ENCODE results near the gene ZNF547.

- TF ChIP-seq POLR2AphosphoS5 (IDR thresholded peaks at IDR 0.05; ENCODE audit: low read depth, low read length) = no peak
- no peak for TF ChIP-seq REST (IDR thresholded peaks at IDR 0.05; ENCODE audit: insufficient read depth in 1 of 2, low read depth in 2 of 2, low read length in 2 of 2)
Observed at GRCh38 chr19:57421037-57421436, 57.7 kb downstream of the ZNF547 start.
